Astrocyte of the spinal cord (primary cell): ENCODE results near the gene MOCS1.

Experiments used
- DNase-seq: peaks from one replicate; pipeline ENCODE4 v3.0.0; 2011; ENCODE audit warnings: low read depth, low spot score
- H3K4me3 ChIP-seq: 2 replicates; pipeline ENCODE4 v1.5.1; 2011; ENCODE audit warnings: low read depth, mild to moderate bottlenecking, low read length, moderate library complexity
- CTCF ChIP-seq: IDR thresholded peaks from 2 replicates; pipeline ENCODE4 v1.5.1; 2012; ENCODE audit warnings: low read depth, mild to moderate bottlenecking, low read length, inconsistent platforms
- in situ Hi-C: cut with HindIII; loops from 2 replicates; pipeline ENCODE4 v1.10.0; 2017; ENCODE audit warnings: low sequenced_read_pairs

Gene MOCS1

GRCh38 chr6:39904946-39905639 is 29.2 kb downstream of the MOCS1 start:
- DNase-seq, result no peak
- in situ Hi-C loops, result no loop called here
- no peak for TF ChIP-seq CTCF
- no peak overlapping the region for H3K4me3 ChIP-seq

GRCh38 chr6:39903656-39904055 is 30.6 kb downstream of the MOCS1 start:
- TF ChIP-seq CTCF, result no peak
- in situ Hi-C loops, result no loop called here
- no peak for DNase-seq
- no peak overlapping the region for H3K4me3 ChIP-seq

GRCh38 chr6:39902786-39903465 is 31.3 kb downstream of the MOCS1 start:
- H3K4me3 ChIP-seq, result no peak overlapping the region
- no peak for DNase-seq
- in situ Hi-C loops, result no loop called here
- no peak for TF ChIP-seq CTCF

- no peak for TF ChIP-seq CTCF
- in situ Hi-C loops, result no loop called here
- H3K4me3 ChIP-seq, result no peak overlapping the region
- DNase-seq, result no peak
These were observed 32.1 kb downstream of the MOCS1 start for GRCh38 chr6:39902136-39902535.

- in situ Hi-C loops, result no loop called here
These were observed 32.6 kb downstream of the MOCS1 start for GRCh38 chr6:39901670-39902069.

GRCh38 chr6:39901116-39901655 is 33.1 kb downstream of the MOCS1 start:
- DNase-seq, result no peak
- in situ Hi-C loops, result no loop called here

More at GRCh38 chr6:39901670-39902069, 32.6 kb downstream of the MOCS1 start:
- no peak for DNase-seq
- no peak overlapping the region for H3K4me3 ChIP-seq
- no peak for TF ChIP-seq CTCF

More at GRCh38 chr6:39901116-39901655, 33.1 kb downstream of the MOCS1 start:
- H3K4me3 ChIP-seq, result no peak overlapping the region
- no peak for TF ChIP-seq CTCF
